Smooth muscle cell (in vitro differentiated cells): ENCODE results near the gene WDR18. TPM values are rescaled to one million over a fixed set of nuclear protein-coding genes. Genes with fewer than 3 reads are reported as not detected.
A peak's percentile ranks its signal among the peaks of the same experiment; 100 is the strongest.

Experiments used
- DNase-seq: peaks from one replicate; lab custom pipeline; 2025; ENCODE audit not compliant: unreplicated experiment; lab: John Stamatoyannopoulos, UW
- H2AFZ ChIP-seq: fragments of 200-600 bp; sonication (generic); 2 replicates; pipeline ENCODE4 v1.6.0; 2016; ENCODE audit warnings: antibody characterized with exemption, low read depth, mild to moderate bottlenecking
- H3F3A ChIP-seq: fragments of 200-600 bp; sonication (generic); 2 replicates; pipeline ENCODE4 v1.6.0; 2017; ENCODE audit warnings: antibody characterized with exemption, low read depth
- H3K27ac ChIP-seq: fragments of 200-600 bp; sonication (generic); 2 replicates; pipeline ENCODE4 v1.5.1; 2016; ENCODE audit warnings: low read depth, mild to moderate bottlenecking
- H3K27me3 ChIP-seq: fragments of 200-600 bp; sonication (generic); 2 replicates; pipeline ENCODE4 v1.6.1; 2016; ENCODE audit warnings: low read depth, mild to moderate bottlenecking
- H3K36me3 ChIP-seq: fragments of 200-600 bp; sonication (generic); 2 replicates; pipeline ENCODE4 v1.5.1; 2016; ENCODE audit warnings: low read depth
- H3K4me1 ChIP-seq: fragments of 200-600 bp; sonication (generic); 2 replicates; pipeline ENCODE4 v1.5.1; 2016; ENCODE audit warnings: low read depth
- H3K4me2 ChIP-seq: fragments of 200-600 bp; sonication (generic); 2 replicates; pipeline ENCODE4 v1.6.0; 2016; ENCODE audit warnings: mild to moderate bottlenecking
- H3K4me3 ChIP-seq: fragments of 200-600 bp; sonication (generic); 2 replicates; pipeline ENCODE4 v1.5.1; 2016; ENCODE audit warnings: mild to moderate bottlenecking
- H3K79me2 ChIP-seq: fragments of 200-600 bp; sonication (generic); 2 replicates; pipeline ENCODE4 v1.6.0; 2016; ENCODE audit warnings: low read depth, mild to moderate bottlenecking
- H3K9ac ChIP-seq: fragments of 200-600 bp; sonication (generic); 2 replicates; pipeline ENCODE4 v1.6.0; 2016; ENCODE audit warnings: low read depth
- H3K9me3 ChIP-seq: fragments of 200-600 bp; sonication (generic); replicated peaks from 2 replicates; pipeline ENCODE4 v1.5.1; 2016; ENCODE audit warnings: low read depth
- H4K20me1 ChIP-seq: fragments of 200-600 bp; sonication (generic); 2 replicates; pipeline ENCODE4 v1.6.0; 2016; ENCODE audit warnings: low read depth
- WGBS: methylation state at CpG from one replicate; pipeline ENCODE4 v1.1.7; 2016; ENCODE audit warnings: low lambda C conversion rate; 5-methylcytosine and 5-hydroxymethylcytosine counted together
- polyA plus RNA-seq: library from polyadenylated mRNA; unstranded; fragments of >200 nt; fragmentation: Nextera tagmentation; extraction: Ambion mirVana; gene quantifications from 2 replicates; pipeline ENCODE4 v1.2.1, GENCODE V29; 2016
- total RNA-seq: library from RNA; depleted of rRNA; stranded (reverse); fragments of >200 nt; gene quantifications from 2 replicates; pipeline ENCODE4 v1.2.3, GENCODE V29; 2014
- TF ChIP-seq, protein P1 (sequence below): fragments of 200-600 bp; sonication (generic); IDR thresholded peaks from 2 replicates; pipeline ENCODE4 v1.5.1; 2017; ENCODE audit warnings: borderline replicate concordance, mild to moderate bottlenecking, antibody characterized with exemption; ENCODE audit not compliant: insufficient read depth, poor library complexity, severe bottlenecking

Gene WDR18
- total and polyA plus RNA-seq, 2 experiments from 2014 or later = 69.4 to 160 TPM

DNA sequence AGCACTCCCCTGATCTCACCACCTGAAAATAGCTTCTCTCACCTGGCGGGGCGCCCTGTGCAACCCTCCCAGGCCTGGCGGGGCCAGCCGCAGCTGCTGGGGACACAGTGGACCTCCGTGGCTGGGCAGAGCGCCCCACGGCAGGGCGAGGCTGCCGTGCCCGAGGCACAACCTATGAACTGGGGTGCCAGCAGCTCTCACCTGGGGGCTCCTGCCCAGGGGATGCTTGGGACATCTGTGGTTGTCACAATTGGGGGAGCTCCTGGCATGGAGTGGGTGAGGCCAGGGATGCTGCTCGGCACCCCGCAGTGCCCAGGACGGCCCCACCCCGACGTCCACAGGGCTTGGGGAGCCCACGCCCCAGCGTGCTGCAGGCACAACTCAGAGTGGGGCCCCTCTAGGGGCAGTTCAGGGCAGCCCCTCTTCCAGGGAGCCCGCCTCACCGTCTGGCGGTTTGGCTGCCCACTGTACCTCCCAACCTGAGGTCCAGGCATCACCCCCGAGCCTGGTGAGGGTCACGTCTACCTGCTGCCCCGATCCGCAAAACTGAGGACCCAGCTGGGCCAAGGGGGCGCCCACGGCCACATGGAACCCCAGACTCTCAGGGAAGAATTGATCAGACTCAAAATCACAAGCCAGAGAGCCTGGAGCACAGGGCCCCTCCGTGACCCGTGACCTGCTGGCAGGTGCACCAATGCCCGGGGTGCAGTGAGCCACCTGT, 31.1 kb downstream of the WDR18 start:
- Histone ChIP-seq H3K9ac (no peak overlapping the region), H3K4me1 (peaks cover 27% of the 10 kb centered on the region), H3K27me3 (no peaks in the 10 kb centered on the region), H3K36me3 (no peaks in the 10 kb centered on the region), H3K27ac (no peak overlapping the region), H4K20me1 (peaks cover 79% of the 10 kb centered on the region), H3K9me3 (no peaks in the 10 kb centered on the region), H3K4me2 (no peak overlapping the region), H2AFZ (no peak overlapping the region), H3K4me3 (no peak overlapping the region), H3F3A (no peaks in the 10 kb centered on the region), H3K79me2 (peaks cover 73% of the 10 kb centered on the region)
- no peak for DNase-seq
- TF ChIP-seq, protein P1, sequence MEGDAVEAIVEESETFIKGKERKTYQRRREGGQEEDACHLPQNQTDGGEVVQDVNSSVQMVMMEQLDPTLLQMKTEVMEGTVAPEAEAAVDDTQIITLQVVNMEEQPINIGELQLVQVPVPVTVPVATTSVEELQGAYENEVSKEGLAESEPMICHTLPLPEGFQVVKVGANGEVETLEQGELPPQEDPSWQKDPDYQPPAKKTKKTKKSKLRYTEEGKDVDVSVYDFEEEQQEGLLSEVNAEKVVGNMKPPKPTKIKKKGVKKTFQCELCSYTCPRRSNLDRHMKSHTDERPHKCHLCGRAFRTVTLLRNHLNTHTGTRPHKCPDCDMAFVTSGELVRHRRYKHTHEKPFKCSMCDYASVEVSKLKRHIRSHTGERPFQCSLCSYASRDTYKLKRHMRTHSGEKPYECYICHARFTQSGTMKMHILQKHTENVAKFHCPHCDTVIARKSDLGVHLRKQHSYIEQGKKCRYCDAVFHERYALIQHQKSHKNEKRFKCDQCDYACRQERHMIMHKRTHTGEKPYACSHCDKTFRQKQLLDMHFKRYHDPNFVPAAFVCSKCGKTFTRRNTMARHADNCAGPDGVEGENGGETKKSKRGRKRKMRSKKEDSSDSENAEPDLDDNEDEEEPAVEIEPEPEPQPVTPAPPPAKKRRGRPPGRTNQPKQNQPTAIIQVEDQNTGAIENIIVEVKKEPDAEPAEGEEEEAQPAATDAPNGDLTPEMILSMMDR = no peak
- WGBS = 99% methylated on average over 20 of the region's 29 CpGs

DNA sequence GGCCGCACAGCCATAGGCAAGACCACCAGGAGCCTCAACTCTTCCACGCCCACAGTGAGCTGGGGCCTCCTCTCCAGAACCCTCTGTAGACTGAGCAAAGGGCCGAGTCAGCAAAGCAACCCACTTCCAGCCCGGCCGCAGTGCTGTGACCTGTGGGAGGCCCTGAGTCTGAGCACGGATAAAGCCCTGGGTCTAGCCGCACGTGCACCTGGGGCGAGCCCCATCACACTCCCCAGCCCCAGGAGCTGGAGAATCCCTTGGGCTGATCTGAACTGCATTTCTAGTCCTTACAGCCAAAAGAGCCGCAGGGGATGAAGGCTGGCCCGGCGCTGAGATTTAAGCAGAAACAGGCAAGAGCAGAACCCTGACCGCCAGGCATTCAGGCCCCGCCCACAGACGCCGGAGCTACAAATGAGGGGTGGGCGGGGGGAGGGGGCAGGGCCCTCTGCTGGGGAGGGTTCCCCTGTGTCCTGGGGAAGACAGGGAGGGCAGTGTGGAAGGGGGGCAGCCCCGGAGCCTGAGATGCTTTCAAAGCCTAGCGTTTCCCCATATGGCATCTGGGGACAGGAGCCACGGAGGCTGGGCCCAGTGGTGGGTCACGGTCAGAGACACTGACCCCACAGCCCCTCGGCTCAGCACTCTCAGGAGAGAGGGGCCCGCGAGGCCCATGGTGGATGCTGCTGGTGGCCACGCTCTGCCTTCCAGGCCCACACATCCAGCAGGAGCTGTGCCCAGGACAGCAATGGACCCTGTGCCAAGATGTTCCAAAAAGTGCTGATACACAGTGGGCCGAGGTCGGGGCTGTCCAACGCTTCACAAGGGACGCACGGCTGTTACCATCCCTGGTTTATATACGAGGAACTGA, 31.9 kb downstream of the WDR18 start:
- peak overlapping the region; percentile 62 for H3K4me2 ChIP-seq
- WGBS = 78% methylated on average over 30 of the region's 31 CpGs
- no peaks in the 10 kb centered on the region for H3F3A ChIP-seq

DNA sequence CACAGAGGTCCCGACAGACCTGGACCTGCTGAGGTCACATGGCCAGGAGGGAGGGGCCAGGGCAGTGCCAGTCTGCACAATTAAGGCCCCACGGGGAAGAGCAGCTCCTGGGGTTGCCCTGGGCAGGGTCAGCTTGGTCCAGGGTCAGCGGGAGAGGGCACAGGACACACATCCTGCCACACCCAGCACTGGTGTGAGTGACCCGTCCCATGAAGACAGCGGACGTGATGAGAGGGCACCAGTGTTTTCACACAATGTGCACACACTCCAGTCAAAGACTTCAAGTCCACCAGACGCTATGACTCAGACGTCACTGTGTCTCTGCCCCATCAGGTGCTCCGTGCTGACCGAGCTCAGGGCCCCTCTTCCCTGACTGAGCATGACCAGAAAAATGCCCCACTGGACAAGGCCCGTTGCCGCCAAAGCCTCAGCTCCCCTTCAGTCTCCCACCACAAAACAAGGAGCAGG, 32.5 kb downstream of the WDR18 start:
- H3K36me3 ChIP-seq = no peaks in the 10 kb centered on the region
- peak overlapping the region; percentile 24 for H3K9ac ChIP-seq
- H2AFZ ChIP-seq = no peak overlapping the region
- H3K79me2 ChIP-seq = peaks cover 77% of the 10 kb centered on the region
- peak overlapping the region; percentile 80 for H3K27ac ChIP-seq
- peak overlapping the region; percentile 62 for H3K4me2 ChIP-seq
- H3K4me1 ChIP-seq = peaks cover 27% of the 10 kb centered on the region
- TF ChIP-seq, protein P1 = no peak
- no peak for DNase-seq
- 37% methylated on average over 12 of the region's 12 CpGs for WGBS
- H3K27me3 ChIP-seq = no peaks in the 10 kb centered on the region
- H3K9me3 ChIP-seq = no peaks in the 10 kb centered on the region
- peaks cover 83% of the 10 kb centered on the region for H4K20me1 ChIP-seq
- H3K4me3 ChIP-seq = no peak overlapping the region
- H3F3A ChIP-seq = no peaks in the 10 kb centered on the region

More for the DNA sequence above, 31.9 kb downstream of the WDR18 start:
- Histone ChIP-seq H3K4me1 (peaks cover 27% of the 10 kb centered on the region), H2AFZ (no peak overlapping the region), H3K27me3 (no peaks in the 10 kb centered on the region), H3K9me3 (no peaks in the 10 kb centered on the region), H3K4me3 (no peak overlapping the region), H3K36me3 (no peaks in the 10 kb centered on the region), H3K79me2 (peaks cover 77% of the 10 kb centered on the region), H3K27ac (peak overlapping the region; percentile 80), H4K20me1 (peaks cover 83% of the 10 kb centered on the region), H3K9ac (no peak overlapping the region)
- TF ChIP-seq, protein P1 = no peak
- no peak for DNase-seq
